ENCODE data around the gene PMPCB. TPM values are rescaled to one million over a fixed set of nuclear protein-coding genes. Genes with fewer than 3 reads are reported as not detected.
A peak's percentile ranks its signal among the peaks of the same experiment; 100 is the strongest.

The PMPCB gene
- polyA plus RNA-seq, 1 donor = 90.5 TPM

- WGBS (ENCODE audit: insufficient coverage, low lambda C conversion rate) = no CpG with 5 or more reads among the region's 25 CpGs
- H3K4me3 ChIP-seq (ENCODE audit: low read length) = peak within 1 kb of the TSS; percentile 82
- DNase-seq = peak; percentile 81 to 93
- H3K4me1 ChIP-seq (ENCODE audit: control insufficient read depth, insufficient read depth, low read length) = peaks cover 5% of the 10 kb centered on the region
- no peaks in the 10 kb centered on the region for H3K9me3 ChIP-seq (ENCODE audit: control insufficient read depth, low read depth, low read length)
- peak within 1 kb of the TSS; percentile 89 for H3K27ac ChIP-seq (ENCODE audit: low read length)
- no peaks in the 10 kb centered on the region for H3K27me3 ChIP-seq (ENCODE audit: control insufficient read depth, insufficient read depth, low read length)
- peaks cover 7% of the 10 kb centered on the region for H3K36me3 ChIP-seq (ENCODE audit: control insufficient read depth, insufficient read depth, low read length)
These were observed 50.5 kb downstream of the PMPCB start, which contains the start of gene PSMC2 for GRCh38 chr7:103347507-103348267. PSMC2 (plus strand) TSS chr7:103347643; CDS start chr7:103347712, 69 bp downstream.

GRCh38 chr7:103348452-103348851 lies 51.2 kb downstream of the PMPCB start:
- H3K36me3 ChIP-seq (ENCODE audit: control insufficient read depth, insufficient read depth, low read length) = peaks cover 11% of the 10 kb centered on the region
- no CpG with 5 or more reads among the region's 13 CpGs for WGBS (ENCODE audit: insufficient coverage, low lambda C conversion rate)
- peak overlapping the region; percentile 82 for H3K4me3 ChIP-seq (ENCODE audit: low read length)
- H3K9me3 ChIP-seq (ENCODE audit: control insufficient read depth, low read depth, low read length) = no peaks in the 10 kb centered on the region
- peaks cover under 1% of the 10 kb centered on the region for H3K4me1 ChIP-seq (ENCODE audit: control insufficient read depth, insufficient read depth, low read length)
- no peak for DNase-seq
- no peaks in the 10 kb centered on the region for H3K27me3 ChIP-seq (ENCODE audit: control insufficient read depth, insufficient read depth, low read length)
- H3K27ac ChIP-seq (ENCODE audit: low read length) = no peak overlapping the region

DNA sequence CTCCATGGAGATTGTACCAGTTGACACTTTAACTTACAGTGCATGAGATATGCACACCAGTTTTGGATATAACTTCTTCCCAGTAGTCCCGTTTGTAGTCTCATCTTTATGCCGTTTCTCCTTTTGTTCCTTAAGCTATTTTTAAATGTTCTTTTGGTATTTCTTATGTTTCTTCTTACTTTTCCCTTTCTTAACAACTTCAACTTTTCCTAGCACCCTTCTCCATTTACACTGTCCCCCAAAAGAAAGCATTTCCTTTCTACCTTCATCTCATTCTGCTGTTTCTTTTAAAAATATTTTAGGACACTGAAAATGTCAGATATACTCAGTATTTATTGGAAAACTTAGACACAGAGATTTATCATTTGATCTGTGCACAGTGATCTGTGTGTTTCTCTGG lies 51.7 kb downstream of the PMPCB start:
- 60% methylated on average over 2 of the region's 2 CpGs for WGBS (ENCODE audit: insufficient coverage, low lambda C conversion rate)

DNA sequence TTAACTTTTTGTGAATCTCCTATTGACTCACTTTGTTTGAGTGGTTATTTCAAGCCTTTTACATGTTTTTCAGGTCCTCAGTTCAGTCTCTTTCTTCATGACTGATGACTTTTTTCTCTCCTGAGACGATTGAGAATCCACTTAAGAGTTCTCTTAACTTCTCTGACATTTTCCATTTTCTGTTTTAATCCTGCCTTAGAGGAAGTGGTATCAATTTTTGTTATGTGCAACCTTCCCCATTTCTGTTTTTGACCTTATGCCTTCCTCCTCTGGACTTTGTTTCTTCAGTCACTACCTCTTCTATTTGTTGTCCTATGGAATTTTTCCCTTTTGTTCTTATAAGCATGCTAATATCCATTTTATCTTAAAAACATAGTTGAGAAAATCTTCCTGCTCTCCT lies 52.6 kb downstream of the PMPCB start:
- Histone ChIP-seq H3K27me3 (ENCODE audit: control insufficient read depth, insufficient read depth, low read length) (no peaks in the 10 kb centered on the region), H3K4me3 (ENCODE audit: low read length) (no peak overlapping the region), H3K9me3 (ENCODE audit: control insufficient read depth, low read depth, low read length) (no peaks in the 10 kb centered on the region), H3K27ac (ENCODE audit: low read length) (no peak overlapping the region), H3K36me3 (ENCODE audit: control insufficient read depth, insufficient read depth, low read length) (peaks cover 17% of the 10 kb centered on the region), H3K4me1 (ENCODE audit: control insufficient read depth, insufficient read depth, low read length) (no peaks in the 10 kb centered on the region)
- no peak for DNase-seq
- no CpG with 5 or more reads among the region's 1 CpG for WGBS (ENCODE audit: insufficient coverage, low lambda C conversion rate)

More for the DNA sequence above, 51.7 kb downstream of the PMPCB start:
- H3K36me3 ChIP-seq (ENCODE audit: control insufficient read depth, insufficient read depth, low read length) = peaks cover 11% of the 10 kb centered on the region
- DNase-seq = no peak
- no peaks in the 10 kb centered on the region for H3K9me3 ChIP-seq (ENCODE audit: control insufficient read depth, low read depth, low read length)
- no peak overlapping the region for H3K27ac ChIP-seq (ENCODE audit: low read length)
- peak overlapping the region; percentile 82 for H3K4me3 ChIP-seq (ENCODE audit: low read length)
- no peaks in the 10 kb centered on the region for H3K27me3 ChIP-seq (ENCODE audit: control insufficient read depth, insufficient read depth, low read length)
- no peaks in the 10 kb centered on the region for H3K4me1 ChIP-seq (ENCODE audit: control insufficient read depth, insufficient read depth, low read length)

Other genes starting within 250 kb of the PMPCB start
- gene FBXL13, start 222.6 kb upstream of the PMPCB start, polyA plus RNA-seq = 0.70 TPM
- 33.9 TPM for gene ARMC10, start 222.3 kb upstream of the PMPCB start, polyA plus RNA-seq
- gene NAPEPLD, start 148.3 kb upstream of the PMPCB start, polyA plus RNA-seq = 47.3 TPM
- gene DNAJC2, start 47.3 kb downstream of the PMPCB start, polyA plus RNA-seq = 38.8 TPM
- gene PSMC2, start 50.2 kb downstream of the PMPCB start, polyA plus RNA-seq = 107 TPM
- gene SLC26A5, start 148.8 kb downstream of the PMPCB start, polyA plus RNA-seq = 0.09 TPM